Trophoblast cell (in vitro differentiated cells and primary cell): ENCODE results near the gene HEATR5A.
"Not testable (repeated sequence)": the region's sequence is repeated elsewhere in the genome, so short reads cannot be mapped to it uniquely, and the experiment has no call there.

Experiments used
- DNase-seq, 2 donors: peaks; one replicate each; pipeline ENCODE4 v3.0.0-alpha.2; 2016
- H2AFZ ChIP-seq: 2 replicates; pipeline ENCODE4 v1.6.1; 2013; ENCODE audit warnings: low read length, moderate library complexity, mild to moderate bottlenecking; ENCODE audit not compliant: insufficient read depth, poor library complexity
- H2AK5ac ChIP-seq: 2 replicates; pipeline ENCODE4 v1.6.1; 2013; ENCODE audit warnings: mild to moderate bottlenecking, low read length
- H2BK120ac ChIP-seq: 2 replicates; pipeline ENCODE4 v1.6.1; 2013; ENCODE audit warnings: low read length, mild to moderate bottlenecking, moderate library complexity; ENCODE audit not compliant: insufficient read depth, poor library complexity
- H2BK12ac ChIP-seq: 2 replicates; pipeline ENCODE4 v1.6.1; 2013; ENCODE audit warnings: mild to moderate bottlenecking, low read length, moderate library complexity
- H2BK5ac ChIP-seq: 2 replicates; pipeline ENCODE4 v1.6.1; 2013; ENCODE audit warnings: low read length, low read depth, moderate library complexity, mild to moderate bottlenecking; ENCODE audit not compliant: poor library complexity
- H3K14ac ChIP-seq: 2 replicates; pipeline ENCODE4 v1.6.1; 2013; ENCODE audit warnings: mild to moderate bottlenecking, low read length
- H3K18ac ChIP-seq: 2 replicates; pipeline ENCODE4 v1.6.1; 2013; ENCODE audit warnings: mild to moderate bottlenecking, low read length
- H3K23ac ChIP-seq: 2 replicates; pipeline ENCODE4 v1.6.1; 2013; ENCODE audit warnings: low read length
- H3K27ac ChIP-seq: 2 replicates; pipeline ENCODE4 v1.5.1; 2013; ENCODE audit warnings: low read depth, mild to moderate bottlenecking, inconsistent platforms, low read length, moderate library complexity
- H3K27me3 ChIP-seq: 2 replicates; pipeline ENCODE4 v1.6.1; 2013; ENCODE audit warnings: inconsistent platforms, mild to moderate bottlenecking, low read length, moderate library complexity; ENCODE audit not compliant: insufficient read depth
- H3K36me3 ChIP-seq, 2 experiments: 1 replicate in 1 of 2; 2 replicates in 1 of 2; pipeline ENCODE4 v1.6.1; 2013; ENCODE audit warnings: low read length in 2 of 2, mild to moderate bottlenecking in 2 of 2, moderate library complexity in 1 of 2; ENCODE audit not compliant: insufficient read depth in 2 of 2, control insufficient read depth in 1 of 2
- H3K4ac ChIP-seq: 2 replicates; pipeline ENCODE4 v1.6.1; 2013; ENCODE audit warnings: low read depth, mild to moderate bottlenecking, low read length, moderate library complexity
- H3K4me1 ChIP-seq, 2 experiments: 1 replicate in 1 of 2; 2 replicates in 1 of 2; pipeline ENCODE4 v1.6.1; 2013; ENCODE audit warnings: low read length in 2 of 2, mild to moderate bottlenecking in 2 of 2, moderate library complexity in 1 of 2; ENCODE audit not compliant: insufficient read depth in 2 of 2, control insufficient read depth in 1 of 2
- H3K4me2 ChIP-seq: 2 replicates; pipeline ENCODE4 v1.6.1; 2013; ENCODE audit warnings: inconsistent platforms, mild to moderate bottlenecking, low read length, moderate library complexity
- H3K4me3 ChIP-seq: 2 replicates; pipeline ENCODE4 v1.5.1; 2013; ENCODE audit warnings: mild to moderate bottlenecking, low read depth, low read length, inconsistent platforms
- H3K79me1 ChIP-seq: one replicate; pipeline ENCODE4 v1.6.1; 2013; ENCODE audit warnings: low read length
- H3K79me2 ChIP-seq: 2 replicates; pipeline ENCODE4 v1.6.1; 2013; ENCODE audit warnings: low read length, mild to moderate bottlenecking; ENCODE audit not compliant: control insufficient read depth, insufficient read depth, poor library complexity
- H3K9ac ChIP-seq: 2 replicates; pipeline ENCODE4 v1.6.1; 2013; ENCODE audit warnings: mild to moderate bottlenecking, low read length
- H3K9me3 ChIP-seq: 2 replicates; pipeline ENCODE4 v1.6.1; 2013; ENCODE audit warnings: low read depth, mild to moderate bottlenecking, control low read depth, inconsistent platforms, low read length; ENCODE audit not compliant: insufficient read depth
- H4K12ac ChIP-seq: 2 replicates; pipeline ENCODE4 v1.6.1; 2013; ENCODE audit warnings: low read depth, mild to moderate bottlenecking, low read length, moderate library complexity
- H4K8ac ChIP-seq: 2 replicates; pipeline ENCODE4 v1.6.1; 2013; ENCODE audit warnings: low read depth, mild to moderate bottlenecking, low read length, moderate library complexity
- H4K91ac ChIP-seq: one replicate; pipeline ENCODE4 v1.6.1; 2013; ENCODE audit warnings: low read depth, mild to moderate bottlenecking, low read length, moderate library complexity
- WGBS: extraction: QIAGEN DNeasy Blood & Tissue Kit; methylation state at CpG from one replicate; pipeline ENCODE4 v1.1.7; 2013; ENCODE audit warnings: missing lambda C conversion rate; ENCODE audit not compliant: insufficient read length, insufficient coverage; ENCODE audit errors: extremely low coverage; 5-methylcytosine and 5-hydroxymethylcytosine counted together

The HEATR5A gene

GRCh38 chr14:31440280-31440679 lies 19.9 kb upstream of the HEATR5A start:
- Histone ChIP-seq H2AFZ (no peak overlapping the region), H3K18ac (no peak overlapping the region), H3K9ac (no peak overlapping the region), H4K91ac (no peak overlapping the region), H3K27ac (no peak overlapping the region), H3K14ac (no peak overlapping the region), H3K79me2 (no peaks in the 10 kb centered on the region), H4K12ac (no peak overlapping the region), H3K4me3 (no peak overlapping the region), H3K9me3 (no peaks in the 10 kb centered on the region), H2BK120ac (no peak overlapping the region), H3K79me1 (no peaks in the 10 kb centered on the region), H2AK5ac (no peak overlapping the region), H3K36me3 (no peaks in the 10 kb centered on the region), H3K27me3 (no peaks in the 10 kb centered on the region), H2BK5ac (no peak overlapping the region), H4K8ac (no peak overlapping the region), H3K4me1 (no peaks in the 10 kb centered on the region), H3K4ac (no peak overlapping the region), H2BK12ac (no peak overlapping the region), H3K4me2 (no peak overlapping the region), H3K23ac (no peak overlapping the region)
- no peak for DNase-seq

- Histone ChIP-seq H3K4ac (no peak overlapping the region), H3K18ac (no peak overlapping the region), H3K27me3 (no peaks in the 10 kb centered on the region), H2BK12ac (no peak overlapping the region), H3K36me3 (no peaks in the 10 kb centered on the region), H3K4me2 (no peak overlapping the region), H3K14ac (no peak overlapping the region), H3K79me2 (no peaks in the 10 kb centered on the region), H2BK5ac (no peak overlapping the region), H3K9ac (no peak overlapping the region), H3K27ac (no peak overlapping the region), H3K23ac (no peak overlapping the region), H3K4me1 (no peaks in the 10 kb centered on the region), H3K9me3 (no peaks in the 10 kb centered on the region), H4K91ac (no peak overlapping the region), H2AFZ (no peak overlapping the region), H4K8ac (no peak overlapping the region), H3K4me3 (no peak overlapping the region), H2BK120ac (no peak overlapping the region), H4K12ac (no peak overlapping the region), H3K79me1 (no peaks in the 10 kb centered on the region), H2AK5ac (no peak overlapping the region)
- no peak for DNase-seq
- no CpG with 5 or more reads among the region's 2 CpGs for WGBS
These were observed 19.2 kb upstream of the HEATR5A start for GRCh38 chr14:31439561-31439960.

- H3K79me1 ChIP-seq, H3K27me3 ChIP-seq, DNase-seq, H3K36me3 ChIP-seq, H4K12ac ChIP-seq, H4K91ac ChIP-seq, H3K18ac ChIP-seq, H3K79me2 ChIP-seq, H3K4me1 ChIP-seq, H2AK5ac ChIP-seq, H3K4ac ChIP-seq, H3K9ac ChIP-seq, H4K8ac ChIP-seq, H2AFZ ChIP-seq, H3K23ac ChIP-seq, H2BK5ac ChIP-seq, H2BK120ac ChIP-seq, H3K4me3 ChIP-seq, H3K14ac ChIP-seq, H2BK12ac ChIP-seq, H3K9me3 ChIP-seq, H3K27ac ChIP-seq, H3K4me2 ChIP-seq: not testable (repeated sequence)
- WGBS: no CpG with 5 or more reads among the region's 45 CpGs
These were observed 16.8 kb upstream of the HEATR5A start for GRCh38 chr14:31437045-31437691.

DNA sequence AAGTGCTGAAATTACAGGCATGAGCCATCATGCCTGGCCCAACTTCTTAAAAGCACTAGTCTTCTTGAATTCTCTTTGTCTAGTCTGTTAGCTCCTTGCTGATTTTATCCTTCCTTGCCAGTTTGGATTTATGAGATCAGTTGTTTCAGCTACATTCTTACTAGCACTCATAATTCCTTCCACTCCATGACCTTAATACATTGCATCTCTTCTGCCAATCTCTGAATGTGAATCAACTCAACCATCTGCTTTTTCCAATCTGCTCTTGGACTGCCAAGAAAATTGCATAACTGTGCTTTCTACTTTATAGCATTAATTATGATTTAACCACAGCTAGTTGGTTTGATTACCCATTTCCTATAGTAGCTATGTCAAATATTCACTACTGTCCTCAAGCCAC lies 14.9 kb upstream of the HEATR5A start:
- Histone ChIP-seq H3K79me1 (no peaks in the 10 kb centered on the region), H3K79me2 (no peaks in the 10 kb centered on the region), H4K91ac (no peak overlapping the region), H2BK12ac (no peak overlapping the region), H4K8ac (no peak overlapping the region), H3K4ac (no peak overlapping the region), H2BK5ac (no peak overlapping the region), H3K9ac (no peak overlapping the region), H3K23ac (no peak overlapping the region), H3K14ac (no peak overlapping the region), H3K4me1 (no peaks in the 10 kb centered on the region), H3K4me2 (no peak overlapping the region), H3K27ac (no peak overlapping the region), H2AK5ac (no peak overlapping the region), H3K36me3 (no peaks in the 10 kb centered on the region), H3K4me3 (no peak overlapping the region), H3K9me3 (no peaks in the 10 kb centered on the region), H2AFZ (no peak overlapping the region), H2BK120ac (no peak overlapping the region), H3K27me3 (no peaks in the 10 kb centered on the region), H3K18ac (no peak overlapping the region), H4K12ac (no peak overlapping the region)
- DNase-seq: no peak
